ENCODE data around the gene PRKN.

Gene PRKN

GRCh38 chr6:162198925-162199324, 528.6 kb downstream of the PRKN start:
- H3K9me3 ChIP-seq (ENCODE audit: low read length) = no peaks in the 10 kb centered on the region
- no peak overlapping the region for H3K4me3 ChIP-seq (ENCODE audit: low read depth in 1 of 2, low read length in 2 of 2)
- H3K4me1 ChIP-seq (ENCODE audit: insufficient read depth, low read length) = peaks cover 10% of the 10 kb centered on the region
- no peak overlapping the region for H3K27ac ChIP-seq (ENCODE audit: low read depth, low read length)
- H3K27me3 ChIP-seq (ENCODE audit: control insufficient read depth in 1 of 2, insufficient read depth in 2 of 2, low read length in 2 of 2) = no peaks in the 10 kb centered on the region
- H3K9ac ChIP-seq (ENCODE audit: low read length) = no peak overlapping the region
- no peaks in the 10 kb centered on the region for H3K36me3 ChIP-seq (ENCODE audit: insufficient read depth, low read length)

- Histone ChIP-seq H3K36me3 (ENCODE audit: insufficient read depth, low read length) (no peaks in the 10 kb centered on the region), H3K27me3 (ENCODE audit: control insufficient read depth in 1 of 2, insufficient read depth in 2 of 2, low read length in 2 of 2) (no peaks in the 10 kb centered on the region), H3K9ac (ENCODE audit: low read length) (no peak overlapping the region), H3K4me3 (ENCODE audit: low read depth in 1 of 2, low read length in 2 of 2) (no peak overlapping the region), H3K4me1 (ENCODE audit: insufficient read depth, low read length) (peaks cover 10% of the 10 kb centered on the region), H3K27ac (ENCODE audit: low read depth, low read length) (no peak overlapping the region), H3K9me3 (ENCODE audit: low read length) (no peaks in the 10 kb centered on the region)
These were observed 529.5 kb downstream of the PRKN start for GRCh38 chr6:162198076-162198475.

DNA sequence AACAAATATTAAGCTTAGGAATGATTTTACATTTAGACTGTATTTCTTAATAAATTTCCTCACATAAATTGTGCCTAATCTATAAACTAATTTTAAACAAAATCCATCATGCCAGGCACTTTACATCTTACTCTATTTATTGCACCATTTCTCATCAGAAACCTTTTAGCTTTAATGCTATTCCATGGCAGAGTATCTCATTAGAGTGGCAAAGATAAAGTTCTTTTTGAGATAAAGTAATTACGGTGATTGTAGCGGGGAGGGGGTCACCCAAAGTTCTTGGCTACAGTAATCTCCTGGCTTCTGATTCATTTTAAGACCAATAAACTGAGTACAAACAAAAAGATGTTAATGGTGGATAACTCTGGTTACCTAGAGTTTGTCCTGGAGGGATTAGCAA, 532.1 kb downstream of the PRKN start:
- no peaks in the 10 kb centered on the region for H3K36me3 ChIP-seq (ENCODE audit: insufficient read depth, low read length)

DNA sequence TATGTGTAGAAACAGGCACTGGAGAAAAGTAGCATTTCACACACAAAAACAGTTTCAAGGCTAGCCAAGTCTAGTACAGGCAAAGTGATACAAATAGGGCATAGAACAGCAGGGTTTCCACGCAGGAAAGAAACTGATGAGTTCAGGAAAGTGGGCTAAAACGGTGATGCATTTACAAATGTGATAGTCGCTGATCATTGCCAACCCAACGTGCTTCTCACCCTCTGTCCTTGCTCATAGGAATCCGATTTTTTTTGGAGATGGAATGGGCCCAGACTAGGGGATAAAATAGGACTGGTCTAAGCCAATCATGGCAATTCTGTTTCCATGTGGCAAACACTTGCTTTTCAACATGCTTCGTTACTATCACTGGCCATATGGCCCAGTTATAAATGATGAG, 536.6 kb downstream of the PRKN start:
- Histone ChIP-seq H3K4me3 (ENCODE audit: low read depth in 1 of 2, low read length in 2 of 2) (no peak overlapping the region), H3K27me3 (ENCODE audit: control insufficient read depth in 1 of 2, insufficient read depth in 2 of 2, low read length in 2 of 2) (no peaks in the 10 kb centered on the region), H3K27ac (ENCODE audit: low read depth, low read length) (no peak overlapping the region), H3K9me3 (ENCODE audit: low read length) (no peaks in the 10 kb centered on the region), H3K4me1 (ENCODE audit: insufficient read depth, low read length) (no peaks in the 10 kb centered on the region), H3K36me3 (ENCODE audit: insufficient read depth, low read length) (no peaks in the 10 kb centered on the region), H3K9ac (ENCODE audit: low read length) (no peak overlapping the region)

More for the DNA sequence above, 532.1 kb downstream of the PRKN start:
- no peaks in the 10 kb centered on the region for H3K27me3 ChIP-seq (ENCODE audit: control insufficient read depth in 1 of 2, insufficient read depth in 2 of 2, low read length in 2 of 2)
- no peak overlapping the region for H3K9ac ChIP-seq (ENCODE audit: low read length)
- no peak overlapping the region for H3K4me3 ChIP-seq (ENCODE audit: low read depth in 1 of 2, low read length in 2 of 2)
- H3K27ac ChIP-seq (ENCODE audit: low read depth, low read length) = no peak overlapping the region
- H3K4me1 ChIP-seq (ENCODE audit: insufficient read depth, low read length) = no peaks in the 10 kb centered on the region
- H3K9me3 ChIP-seq (ENCODE audit: low read length) = no peaks in the 10 kb centered on the region

GRCh38 chr6:162187168-162187935, 540.2 kb downstream of the PRKN start:
- Histone ChIP-seq H3K36me3 (ENCODE audit: insufficient read depth, low read length) (no peaks in the 10 kb centered on the region), H3K9ac (ENCODE audit: low read length) (no peak overlapping the region), H3K9me3 (ENCODE audit: low read length) (no peaks in the 10 kb centered on the region), H3K4me3 (ENCODE audit: low read depth in 1 of 2, low read length in 2 of 2) (no peak overlapping the region), H3K27ac (ENCODE audit: low read depth, low read length) (no peak overlapping the region), H3K27me3 (ENCODE audit: control insufficient read depth in 1 of 2, insufficient read depth in 2 of 2, low read length in 2 of 2) (no peaks in the 10 kb centered on the region), H3K4me1 (ENCODE audit: insufficient read depth, low read length) (no peaks in the 10 kb centered on the region)

DNA sequence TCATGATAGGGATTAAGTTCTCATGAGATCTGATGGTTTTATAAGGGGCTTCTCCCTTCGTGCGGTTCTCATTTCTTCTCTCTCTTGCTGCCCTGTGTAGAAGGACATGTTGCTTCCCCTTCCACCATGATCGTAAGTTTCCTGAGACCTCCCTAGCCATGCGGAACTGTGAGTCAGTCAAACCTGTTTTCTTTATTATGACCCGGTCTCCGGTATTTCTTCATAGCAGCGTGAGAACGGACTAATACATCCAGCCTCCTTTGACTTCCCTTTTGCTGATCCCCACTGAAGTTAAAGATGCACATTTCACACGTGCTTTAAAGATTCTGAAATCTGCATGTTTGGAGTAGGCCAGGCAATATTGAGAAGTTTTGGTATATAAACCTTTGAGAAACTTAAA, 543.1 kb downstream of the PRKN start:
- Histone ChIP-seq H3K27ac (ENCODE audit: low read depth, low read length) (no peak overlapping the region), H3K4me1 (ENCODE audit: insufficient read depth, low read length) (no peaks in the 10 kb centered on the region), H3K9me3 (ENCODE audit: low read length) (no peaks in the 10 kb centered on the region), H3K9ac (ENCODE audit: low read length) (no peak overlapping the region), H3K27me3 (ENCODE audit: control insufficient read depth in 1 of 2, insufficient read depth in 2 of 2, low read length in 2 of 2) (no peaks in the 10 kb centered on the region), H3K4me3 (ENCODE audit: low read depth in 1 of 2, low read length in 2 of 2) (no peak overlapping the region), H3K36me3 (ENCODE audit: insufficient read depth, low read length) (no peaks in the 10 kb centered on the region)

GRCh38 chr6:162181741-162182401, 545.7 kb downstream of the PRKN start:
- Histone ChIP-seq H3K36me3 (ENCODE audit: insufficient read depth, low read length) (no peaks in the 10 kb centered on the region), H3K4me3 (ENCODE audit: low read depth in 1 of 2, low read length in 2 of 2) (no peak overlapping the region), H3K4me1 (ENCODE audit: insufficient read depth, low read length) (no peaks in the 10 kb centered on the region), H3K27me3 (ENCODE audit: control insufficient read depth in 1 of 2, insufficient read depth in 2 of 2, low read length in 2 of 2) (no peaks in the 10 kb centered on the region), H3K27ac (ENCODE audit: low read depth, low read length) (no peak overlapping the region), H3K9ac (ENCODE audit: low read length) (no peak overlapping the region), H3K9me3 (ENCODE audit: low read length) (no peaks in the 10 kb centered on the region)

GRCh38 chr6:162181111-162181510, 546.5 kb downstream of the PRKN start:
- Histone ChIP-seq H3K27ac (ENCODE audit: low read depth, low read length) (no peak overlapping the region), H3K36me3 (ENCODE audit: insufficient read depth, low read length) (no peaks in the 10 kb centered on the region), H3K9ac (ENCODE audit: low read length) (no peak overlapping the region), H3K9me3 (ENCODE audit: low read length) (no peaks in the 10 kb centered on the region), H3K27me3 (ENCODE audit: control insufficient read depth in 1 of 2, insufficient read depth in 2 of 2, low read length in 2 of 2) (no peaks in the 10 kb centered on the region), H3K4me1 (ENCODE audit: insufficient read depth, low read length) (no peaks in the 10 kb centered on the region), H3K4me3 (ENCODE audit: low read depth in 1 of 2, low read length in 2 of 2) (no peak overlapping the region)

GRCh38 chr6:162179196-162179951, 548.2 kb downstream of the PRKN start:
- H3K9ac ChIP-seq (ENCODE audit: low read length) = no peak overlapping the region
- H3K27me3 ChIP-seq (ENCODE audit: control insufficient read depth in 1 of 2, insufficient read depth in 2 of 2, low read length in 2 of 2) = no peaks in the 10 kb centered on the region
- H3K27ac ChIP-seq (ENCODE audit: low read depth, low read length) = no peak overlapping the region

GRCh38 chr6:162178666-162179065, 548.9 kb downstream of the PRKN start:
- Histone ChIP-seq H3K4me3 (ENCODE audit: low read depth in 1 of 2, low read length in 2 of 2) (no peak overlapping the region), H3K27me3 (ENCODE audit: control insufficient read depth in 1 of 2, insufficient read depth in 2 of 2, low read length in 2 of 2) (no peaks in the 10 kb centered on the region), H3K4me1 (ENCODE audit: insufficient read depth, low read length) (no peaks in the 10 kb centered on the region), H3K9me3 (ENCODE audit: low read length) (no peaks in the 10 kb centered on the region), H3K9ac (ENCODE audit: low read length) (no peak overlapping the region), H3K36me3 (ENCODE audit: insufficient read depth, low read length) (no peaks in the 10 kb centered on the region), H3K27ac (ENCODE audit: low read depth, low read length) (no peak overlapping the region)

More at GRCh38 chr6:162179196-162179951, 548.2 kb downstream of the PRKN start:
- Histone ChIP-seq H3K9me3 (ENCODE audit: low read length) (no peaks in the 10 kb centered on the region), H3K4me3 (ENCODE audit: low read depth in 1 of 2, low read length in 2 of 2) (no peak overlapping the region), H3K36me3 (ENCODE audit: insufficient read depth, low read length) (no peaks in the 10 kb centered on the region), H3K4me1 (ENCODE audit: insufficient read depth, low read length) (no peaks in the 10 kb centered on the region)

DNA sequence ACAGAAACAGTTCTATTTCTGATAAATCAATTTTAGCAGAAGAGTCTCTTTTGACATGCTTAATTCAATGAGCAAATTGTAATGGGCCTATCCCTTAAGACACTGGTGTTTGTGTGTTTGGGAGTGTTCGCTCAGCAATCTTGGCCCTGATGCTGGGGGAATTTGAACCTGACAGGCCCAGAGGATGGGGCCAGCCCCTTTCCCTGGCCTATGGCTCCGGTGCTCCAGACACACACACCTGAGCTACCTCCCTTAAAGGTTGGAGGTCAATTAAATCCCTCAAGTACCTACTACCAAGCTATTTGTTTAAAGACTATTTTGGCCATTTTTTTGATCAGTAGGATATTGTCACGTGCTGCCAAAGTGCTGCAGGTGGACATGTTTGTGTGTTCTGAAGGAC, 549.3 kb downstream of the PRKN start:
- no peak overlapping the region for H3K4me3 ChIP-seq (ENCODE audit: low read depth in 1 of 2, low read length in 2 of 2)
- no peaks in the 10 kb centered on the region for H3K9me3 ChIP-seq (ENCODE audit: low read length)
- H3K9ac ChIP-seq (ENCODE audit: low read length) = no peak overlapping the region
- no peak overlapping the region for H3K27ac ChIP-seq (ENCODE audit: low read depth, low read length)
- no peaks in the 10 kb centered on the region for H3K4me1 ChIP-seq (ENCODE audit: insufficient read depth, low read length)
- H3K36me3 ChIP-seq (ENCODE audit: insufficient read depth, low read length) = no peaks in the 10 kb centered on the region
- H3K27me3 ChIP-seq (ENCODE audit: control insufficient read depth in 1 of 2, insufficient read depth in 2 of 2, low read length in 2 of 2) = no peaks in the 10 kb centered on the region
